ENCODE data around the gene MLN. TPM values are rescaled to one million over a fixed set of nuclear protein-coding genes. Genes with fewer than 3 reads are reported as not detected.

The MLN gene
- total RNA-seq, 1 donor from 2014 or later: not detected

DNA sequence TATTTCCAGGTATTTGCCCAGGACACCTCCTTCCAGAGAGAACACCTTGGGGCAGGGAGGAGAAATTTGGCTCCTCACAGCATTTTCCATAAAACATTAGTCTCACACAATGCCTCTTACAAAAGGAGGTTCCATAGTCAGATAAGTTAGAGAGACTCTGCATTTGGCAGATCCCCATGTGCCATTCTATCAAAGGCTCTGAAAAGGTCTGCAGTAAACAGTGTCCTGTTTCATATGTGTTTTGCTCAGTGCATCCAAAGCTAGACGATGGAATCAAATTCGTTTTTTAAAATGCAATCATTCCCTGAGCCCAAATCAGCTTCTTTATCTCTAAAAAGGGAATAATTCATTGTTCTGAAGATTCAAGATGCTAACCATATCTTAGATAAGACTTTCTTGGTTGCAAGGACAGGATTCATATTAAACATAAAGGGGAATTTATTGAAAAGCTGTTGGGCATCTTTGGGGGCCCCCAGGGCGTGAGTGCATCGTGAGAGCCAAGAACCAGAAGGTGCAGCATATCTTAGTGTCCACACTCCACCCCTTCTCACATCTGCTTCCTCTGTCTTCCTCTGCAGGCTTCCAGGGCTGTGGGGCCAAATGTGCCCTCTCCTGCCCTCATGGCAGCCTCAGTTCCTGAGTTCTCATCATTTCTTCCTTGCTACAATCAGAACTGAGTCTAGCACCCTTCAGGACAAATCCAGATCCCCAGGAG lies 41.4 kb upstream of the MLN start:
- Histone ChIP-seq H3K4me3 (ENCODE audit: low read depth, low read length) (no peak overlapping the region), H3K27me3 (ENCODE audit: control insufficient read depth, insufficient read depth, low read length) (no peaks in the 10 kb centered on the region), H3K36me3 (ENCODE audit: control insufficient read depth, insufficient read depth, low read length) (no peaks in the 10 kb centered on the region)
- no peak for DNase-seq (ENCODE audit: low read depth)
- no peak for FAIRE-seq
- TF ChIP-seq, protein P1, sequence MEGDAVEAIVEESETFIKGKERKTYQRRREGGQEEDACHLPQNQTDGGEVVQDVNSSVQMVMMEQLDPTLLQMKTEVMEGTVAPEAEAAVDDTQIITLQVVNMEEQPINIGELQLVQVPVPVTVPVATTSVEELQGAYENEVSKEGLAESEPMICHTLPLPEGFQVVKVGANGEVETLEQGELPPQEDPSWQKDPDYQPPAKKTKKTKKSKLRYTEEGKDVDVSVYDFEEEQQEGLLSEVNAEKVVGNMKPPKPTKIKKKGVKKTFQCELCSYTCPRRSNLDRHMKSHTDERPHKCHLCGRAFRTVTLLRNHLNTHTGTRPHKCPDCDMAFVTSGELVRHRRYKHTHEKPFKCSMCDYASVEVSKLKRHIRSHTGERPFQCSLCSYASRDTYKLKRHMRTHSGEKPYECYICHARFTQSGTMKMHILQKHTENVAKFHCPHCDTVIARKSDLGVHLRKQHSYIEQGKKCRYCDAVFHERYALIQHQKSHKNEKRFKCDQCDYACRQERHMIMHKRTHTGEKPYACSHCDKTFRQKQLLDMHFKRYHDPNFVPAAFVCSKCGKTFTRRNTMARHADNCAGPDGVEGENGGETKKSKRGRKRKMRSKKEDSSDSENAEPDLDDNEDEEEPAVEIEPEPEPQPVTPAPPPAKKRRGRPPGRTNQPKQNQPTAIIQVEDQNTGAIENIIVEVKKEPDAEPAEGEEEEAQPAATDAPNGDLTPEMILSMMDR (IDR thresholded peaks at IDR 0.05; ENCODE audit: insufficient read depth, low read length, severe bottlenecking): no peak

DNA sequence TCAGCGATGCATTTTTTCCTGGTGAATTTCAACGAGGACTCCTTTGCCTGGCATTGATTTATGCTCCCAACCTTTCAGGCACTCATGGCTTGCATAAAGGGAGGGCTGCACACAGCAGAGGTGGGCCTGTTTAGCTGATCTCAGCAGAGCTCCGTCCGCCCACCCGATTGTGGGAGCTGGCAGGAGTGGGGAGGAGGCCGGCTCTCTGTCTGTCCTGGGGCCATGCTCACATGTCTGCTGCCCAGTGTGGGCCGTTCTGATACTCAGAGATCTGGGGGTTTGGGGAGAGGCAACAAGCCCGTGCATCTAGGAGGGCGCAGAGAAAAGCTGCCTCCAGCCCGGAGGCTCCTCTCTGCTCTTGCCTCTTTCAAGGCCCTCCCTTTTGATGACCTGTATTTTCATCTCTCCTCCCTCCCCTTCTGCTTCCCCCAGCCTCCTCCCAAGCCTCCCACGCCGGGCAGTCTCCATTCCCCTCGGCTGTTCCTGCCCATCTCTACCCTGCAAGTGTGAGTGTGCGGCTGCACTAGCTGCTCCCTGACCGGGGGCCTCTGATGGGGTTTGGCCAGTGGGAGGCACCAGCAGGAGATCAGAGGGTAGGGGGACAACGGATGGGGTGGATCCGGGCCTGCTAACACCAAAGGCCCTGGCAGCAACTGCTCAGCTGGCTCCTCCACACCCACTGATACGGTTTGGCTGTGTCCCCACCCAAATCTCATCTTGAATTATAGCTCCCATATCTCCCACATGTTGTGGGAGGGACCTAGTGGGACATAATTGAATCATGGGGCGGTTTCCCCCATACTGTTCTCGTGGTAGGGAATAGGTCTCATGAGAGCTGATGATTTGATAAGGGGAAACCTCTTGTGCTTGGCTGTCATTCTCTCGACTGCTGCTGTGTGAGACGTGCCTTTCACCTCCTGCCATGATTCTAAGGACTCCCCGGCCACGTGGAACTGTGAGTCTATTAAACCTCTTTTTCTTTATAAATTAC lies 39.6 kb upstream of the MLN start:
- FAIRE-seq (no peak), DNase-seq (ENCODE audit: low read depth) (no peak)
- Histone ChIP-seq H3K4me3 (ENCODE audit: low read depth, low read length) (no peak overlapping the region), H3K36me3 (ENCODE audit: control insufficient read depth, insufficient read depth, low read length) (no peaks in the 10 kb centered on the region), H3K27me3 (ENCODE audit: control insufficient read depth, insufficient read depth, low read length) (no peaks in the 10 kb centered on the region)
- TF ChIP-seq, protein P1 (IDR thresholded peaks at IDR 0.05; ENCODE audit: insufficient read depth, low read length, severe bottlenecking): no peak

GRCh38 chr6:33841868-33842267 lies 38.1 kb upstream of the MLN start:
- TF ChIP-seq, protein P1 (IDR thresholded peaks at IDR 0.05; ENCODE audit: insufficient read depth, low read length, severe bottlenecking): no peak
- no peaks in the 10 kb centered on the region for H3K27me3 ChIP-seq (ENCODE audit: control insufficient read depth, insufficient read depth, low read length)
- no peaks in the 10 kb centered on the region for H3K36me3 ChIP-seq (ENCODE audit: control insufficient read depth, insufficient read depth, low read length)
- H3K4me3 ChIP-seq (ENCODE audit: low read depth, low read length): no peak overlapping the region
- FAIRE-seq (no peak), DNase-seq (ENCODE audit: low read depth) (no peak)

DNA sequence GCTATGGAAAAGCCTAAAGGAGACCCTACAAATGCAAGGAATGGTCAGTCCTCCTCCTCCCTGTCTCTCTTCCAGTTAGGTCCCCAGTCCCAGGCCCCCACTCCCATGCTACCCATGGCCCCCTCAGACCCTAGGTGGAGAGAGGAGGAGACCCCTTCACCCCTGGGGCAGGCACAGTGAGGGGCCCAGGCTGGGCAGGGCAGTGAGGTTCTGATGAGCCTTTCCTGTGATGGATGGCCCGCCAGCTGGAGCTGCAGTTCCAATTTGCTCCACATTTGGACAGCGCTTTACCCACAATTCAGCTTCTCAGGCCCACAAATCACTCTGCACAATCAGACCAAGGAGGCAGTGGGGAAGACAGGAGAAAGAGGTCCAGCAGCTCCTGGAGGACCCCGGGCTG lies 37.3 kb upstream of the MLN start:
- FAIRE-seq: no peak
- TF ChIP-seq, protein P1 (IDR thresholded peaks at IDR 0.05; ENCODE audit: insufficient read depth, low read length, severe bottlenecking): no peak
- no peaks in the 10 kb centered on the region for H3K36me3 ChIP-seq (ENCODE audit: control insufficient read depth, insufficient read depth, low read length)
- H3K4me3 ChIP-seq (ENCODE audit: low read depth, low read length): no peak overlapping the region
- no peaks in the 10 kb centered on the region for H3K27me3 ChIP-seq (ENCODE audit: control insufficient read depth, insufficient read depth, low read length)
- DNase-seq (ENCODE audit: low read depth): no peak

DNA sequence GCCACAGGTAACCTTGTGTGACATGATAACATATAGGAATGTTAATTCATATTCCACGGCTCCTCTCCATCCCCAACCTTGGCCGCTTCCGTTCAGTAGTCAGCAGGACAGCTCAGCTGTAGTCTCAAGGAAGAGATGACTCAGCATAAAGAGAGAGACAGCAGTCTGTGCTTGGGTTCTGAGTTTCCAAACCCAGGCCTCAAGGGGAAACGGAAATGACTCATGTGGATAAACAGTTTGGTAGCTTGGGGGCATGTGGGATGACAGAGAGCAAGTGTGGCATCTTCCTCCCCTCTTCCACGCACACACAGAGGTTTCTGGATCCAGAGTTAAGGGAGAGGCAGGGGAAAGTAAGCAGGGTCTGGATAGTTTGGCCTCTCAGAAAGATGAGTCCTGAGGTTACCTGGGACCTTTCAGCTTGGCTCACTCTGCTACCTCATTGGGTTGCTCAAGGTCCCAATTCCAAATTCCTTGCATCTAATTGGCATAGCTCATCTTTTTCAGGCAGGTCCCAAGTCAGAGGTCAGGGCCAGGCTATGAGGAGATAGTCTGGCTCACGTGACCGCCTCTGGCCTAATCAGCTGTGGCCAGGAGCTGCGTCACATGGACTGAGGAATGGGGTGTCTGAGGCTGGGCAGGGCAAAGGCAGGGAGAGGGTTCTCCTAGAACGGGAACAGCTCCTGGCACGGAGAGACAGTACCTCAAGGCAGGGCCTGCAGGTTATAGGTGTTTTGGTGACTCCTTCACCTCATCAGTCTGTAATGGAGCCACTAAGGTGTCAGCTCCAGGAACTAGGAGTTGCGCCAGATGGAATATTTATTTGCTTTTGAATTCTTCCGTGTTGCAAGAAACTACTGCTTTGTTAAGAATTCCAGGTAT lies 36.5 kb upstream of the MLN start:
- DNase-seq (ENCODE audit: low read depth) (peak; percentile 98), FAIRE-seq (peak; percentile 91)

More for the DNA sequence above, 36.5 kb upstream of the MLN start:
- Histone ChIP-seq H3K4me3 (ENCODE audit: low read depth, low read length) (no peak overlapping the region), H3K36me3 (ENCODE audit: control insufficient read depth, insufficient read depth, low read length) (no peaks in the 10 kb centered on the region), H3K27me3 (ENCODE audit: control insufficient read depth, insufficient read depth, low read length) (no peaks in the 10 kb centered on the region)
- TF ChIP-seq, protein P1 (IDR thresholded peaks at IDR 0.05; ENCODE audit: insufficient read depth, low read length, severe bottlenecking): no peak
